Nephron progenitor cell (in vitro differentiated cells): ENCODE data around the gene KLK7.
A peak's percentile ranks its signal among the peaks of the same experiment; 100 is the strongest.
"Not testable (repeated sequence)": the region's sequence is repeated elsewhere in the genome, so short reads cannot be mapped to it uniquely, and the experiment has no call there.

ENCODE experiments used
- DNase-seq: peaks from one replicate; pipeline ENCODE4 v3.0.0; 2021
- H3K27ac Mint-ChIP-seq: 2 replicates; pipeline ENCODE4 v1.8.0; 2021; ENCODE audit warnings: mild to moderate bottlenecking, moderate library complexity, mixed read lengths
- H3K27me3 Mint-ChIP-seq: 2 replicates; pipeline ENCODE4 v1.8.0; 2021; ENCODE audit warnings: mild to moderate bottlenecking, low read depth, mixed read lengths; ENCODE audit not compliant: poor library complexity
- H3K36me3 Mint-ChIP-seq: 2 replicates; pipeline ENCODE4 v1.8.0; 2021; ENCODE audit warnings: low read depth, mixed read lengths
- H3K4me1 Mint-ChIP-seq: 2 replicates; pipeline ENCODE4 v1.8.0; 2021; ENCODE audit warnings: mixed read lengths
- H3K4me3 Mint-ChIP-seq: 2 replicates; pipeline ENCODE4 v1.8.0; 2021; ENCODE audit warnings: mild to moderate bottlenecking, moderate library complexity, mixed read lengths
- H3K9me3 Mint-ChIP-seq: 2 replicates; pipeline ENCODE4 v1.8.0; 2021; ENCODE audit warnings: mild to moderate bottlenecking, moderate library complexity, mixed read lengths
- TF ChIP-seq, protein P1 (sequence below): fragments of 200-600 bp; sonication (generic); IDR thresholded peaks from 2 replicates; pipeline ENCODE4 v1.5.0; 2021; ENCODE audit warnings: antibody characterized with exemption

KLK7 gene

DNA sequence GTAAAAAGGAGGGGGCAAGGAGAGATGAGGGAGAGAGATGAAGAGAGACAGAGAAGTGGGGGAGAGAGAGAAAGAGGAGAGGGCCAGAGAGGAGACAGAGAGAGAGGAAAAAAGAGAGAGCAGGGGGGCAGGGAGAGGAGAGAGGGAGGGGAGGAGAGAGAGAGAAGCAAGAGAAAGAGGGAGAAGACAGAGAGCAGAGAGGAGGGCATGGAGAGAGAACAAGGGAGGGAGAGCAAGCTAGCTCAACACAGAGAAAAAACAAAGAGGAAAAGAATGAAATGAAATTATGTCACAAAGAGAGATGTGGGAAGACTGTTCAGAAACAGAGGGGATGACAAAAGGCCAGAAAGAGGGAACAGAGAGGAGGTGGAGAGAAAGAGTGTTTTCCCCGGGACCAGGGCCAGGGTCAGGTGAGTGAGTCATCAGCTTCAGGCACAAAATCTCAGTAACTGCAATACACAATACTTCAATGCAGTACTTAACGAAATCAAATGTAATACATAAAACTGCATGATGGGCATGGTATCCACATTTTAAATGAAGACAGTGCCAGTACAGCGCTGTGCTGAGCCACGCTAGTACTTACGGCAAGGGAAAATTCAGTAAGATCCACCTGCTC lies 4.8 kb downstream of the KLK7 start:
- TF ChIP-seq, protein P1, sequence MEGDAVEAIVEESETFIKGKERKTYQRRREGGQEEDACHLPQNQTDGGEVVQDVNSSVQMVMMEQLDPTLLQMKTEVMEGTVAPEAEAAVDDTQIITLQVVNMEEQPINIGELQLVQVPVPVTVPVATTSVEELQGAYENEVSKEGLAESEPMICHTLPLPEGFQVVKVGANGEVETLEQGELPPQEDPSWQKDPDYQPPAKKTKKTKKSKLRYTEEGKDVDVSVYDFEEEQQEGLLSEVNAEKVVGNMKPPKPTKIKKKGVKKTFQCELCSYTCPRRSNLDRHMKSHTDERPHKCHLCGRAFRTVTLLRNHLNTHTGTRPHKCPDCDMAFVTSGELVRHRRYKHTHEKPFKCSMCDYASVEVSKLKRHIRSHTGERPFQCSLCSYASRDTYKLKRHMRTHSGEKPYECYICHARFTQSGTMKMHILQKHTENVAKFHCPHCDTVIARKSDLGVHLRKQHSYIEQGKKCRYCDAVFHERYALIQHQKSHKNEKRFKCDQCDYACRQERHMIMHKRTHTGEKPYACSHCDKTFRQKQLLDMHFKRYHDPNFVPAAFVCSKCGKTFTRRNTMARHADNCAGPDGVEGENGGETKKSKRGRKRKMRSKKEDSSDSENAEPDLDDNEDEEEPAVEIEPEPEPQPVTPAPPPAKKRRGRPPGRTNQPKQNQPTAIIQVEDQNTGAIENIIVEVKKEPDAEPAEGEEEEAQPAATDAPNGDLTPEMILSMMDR = no peak
- Mint-ChIP-seq H3K27me3 (peaks cover 36% of the 10 kb centered on the region), H3K27ac (no peak overlapping the region), H3K9me3 (peaks cover 4% of the 10 kb centered on the region), H3K4me3 (no peak overlapping the region), H3K36me3 (peaks cover 4% of the 10 kb centered on the region), H3K4me1 (peaks cover 73% of the 10 kb centered on the region)
- no peak for DNase-seq

DNA sequence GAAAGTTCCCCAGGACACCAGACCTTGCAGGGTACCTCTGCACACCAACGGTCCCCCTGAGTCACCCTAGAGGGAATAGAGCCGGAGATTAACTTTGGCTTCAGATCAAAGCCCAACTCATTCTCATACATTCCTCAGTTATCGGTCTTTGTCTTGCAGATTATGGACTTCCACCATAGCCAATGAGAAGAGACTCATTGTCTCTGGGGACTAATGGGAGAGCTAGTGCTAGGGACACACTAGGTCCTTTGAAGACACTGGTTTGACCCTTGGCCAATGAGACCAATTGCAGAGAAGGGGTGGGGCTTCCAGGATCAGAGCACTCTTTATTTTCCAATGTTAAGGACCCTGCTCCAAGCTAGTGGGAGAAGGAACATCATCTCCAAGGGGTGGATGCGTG lies 6.1 kb downstream of the KLK7 start:
- DNase-seq = no peak
- H3K4me1 Mint-ChIP-seq = peaks cover 76% of the 10 kb centered on the region
- H3K36me3 Mint-ChIP-seq = peaks cover 4% of the 10 kb centered on the region
- peaks cover 4% of the 10 kb centered on the region for H3K9me3 Mint-ChIP-seq
- H3K4me3 Mint-ChIP-seq = no peak overlapping the region
- TF ChIP-seq, protein P1 = no peak
- H3K27ac Mint-ChIP-seq = no peak overlapping the region
- H3K27me3 Mint-ChIP-seq = peaks cover 30% of the 10 kb centered on the region

DNA sequence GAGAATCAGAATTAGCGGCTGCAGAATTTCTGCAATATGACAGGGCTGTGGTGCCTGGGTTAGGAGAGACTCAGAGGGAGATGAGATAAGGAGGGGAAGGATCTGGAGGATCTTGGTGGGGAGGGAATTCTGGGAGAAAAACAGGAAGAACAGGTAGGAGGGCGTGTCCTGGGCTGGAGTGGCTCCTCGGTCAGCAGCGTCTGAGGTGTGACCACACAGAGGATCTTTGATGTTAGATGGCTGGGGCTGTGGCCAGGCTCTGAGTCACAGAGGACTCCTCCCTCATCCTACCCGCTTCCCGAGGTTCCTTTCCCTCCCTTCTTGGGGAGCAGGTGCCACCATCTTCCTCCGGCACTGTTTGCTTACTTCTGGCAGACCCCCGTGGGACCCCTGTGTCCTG lies 8.0 kb downstream of the KLK7 start:
- H3K36me3 Mint-ChIP-seq = peaks cover 4% of the 10 kb centered on the region

GRCh38 chr19:50974702-50975556 lies 8.8 kb downstream of the KLK7 start:
- H3K36me3 Mint-ChIP-seq = peaks cover 4% of the 10 kb centered on the region
- no peak for DNase-seq
- H3K9me3 Mint-ChIP-seq = peaks cover 4% of the 10 kb centered on the region
- TF ChIP-seq, protein P1 = no peak
- H3K27me3 Mint-ChIP-seq = peaks cover 18% of the 10 kb centered on the region
- peaks cover 75% of the 10 kb centered on the region for H3K4me1 Mint-ChIP-seq
- no peak overlapping the region for H3K4me3 Mint-ChIP-seq
- H3K27ac Mint-ChIP-seq = peak overlapping the region; percentile 66

More for the DNA sequence above, 8.0 kb downstream of the KLK7 start:
- no peak for DNase-seq
- peaks cover 75% of the 10 kb centered on the region for H3K4me1 Mint-ChIP-seq
- no peak overlapping the region for H3K4me3 Mint-ChIP-seq
- H3K9me3 Mint-ChIP-seq = peaks cover 4% of the 10 kb centered on the region
- TF ChIP-seq, protein P1 = no peak
- H3K27ac Mint-ChIP-seq = no peak overlapping the region
- peaks cover 16% of the 10 kb centered on the region for H3K27me3 Mint-ChIP-seq

GRCh38 chr19:50972795-50973376 lies 10.8 kb downstream of the KLK7 start:
- Mint-ChIP-seq H3K9me3 (peaks cover 4% of the 10 kb centered on the region), H3K4me1 (peaks cover 75% of the 10 kb centered on the region), H3K4me3 (no peak overlapping the region), H3K27me3 (peaks cover 17% of the 10 kb centered on the region), H3K36me3 (peaks cover 4% of the 10 kb centered on the region), H3K27ac (no peak overlapping the region)
- no peak for DNase-seq
- TF ChIP-seq, protein P1 = no peak

DNA sequence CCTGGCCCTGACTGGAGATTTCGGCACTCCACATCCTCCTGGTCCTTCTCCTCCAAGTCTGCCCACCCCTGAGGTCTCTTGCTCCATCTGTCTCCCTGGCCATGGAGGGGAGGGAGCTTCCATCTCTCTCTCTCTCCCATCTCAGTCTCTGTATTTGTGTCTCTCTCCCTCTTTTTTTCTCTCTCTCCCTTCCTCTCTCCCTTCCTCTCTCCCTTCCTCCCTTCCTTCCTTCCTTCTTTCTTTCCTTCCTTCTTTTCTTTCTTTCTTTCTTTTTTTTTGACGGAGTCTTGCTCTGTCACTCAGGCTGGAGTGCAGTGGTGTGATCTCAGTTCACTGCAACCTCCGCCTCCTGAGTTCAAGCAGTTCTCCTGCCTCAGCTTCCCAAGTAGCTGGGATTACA lies 13.9 kb downstream of the KLK7 start:
- H3K27ac Mint-ChIP-seq, DNase-seq, H3K36me3 Mint-ChIP-seq, H3K4me3 Mint-ChIP-seq, H3K9me3 Mint-ChIP-seq: not testable (repeated sequence)
- peaks cover 13% of the 10 kb centered on the region for H3K27me3 Mint-ChIP-seq
- peaks cover 82% of the 10 kb centered on the region for H3K4me1 Mint-ChIP-seq
